ENCODE results near the gene SAMD14. TPM values are rescaled to one million over a fixed set of nuclear protein-coding genes. Genes with fewer than 3 reads are reported as not detected.

SAMD14 gene
- total and polyA plus RNA-seq, 2 experiments from 2014 or later = 0.70 to 4.7 TPM

- TF ChIP-seq EZH2 (IDR thresholded peaks at IDR 0.05; ENCODE audit: low read depth, unreplicated experiment) = no peak
- TF ChIP-seq, protein P1, sequence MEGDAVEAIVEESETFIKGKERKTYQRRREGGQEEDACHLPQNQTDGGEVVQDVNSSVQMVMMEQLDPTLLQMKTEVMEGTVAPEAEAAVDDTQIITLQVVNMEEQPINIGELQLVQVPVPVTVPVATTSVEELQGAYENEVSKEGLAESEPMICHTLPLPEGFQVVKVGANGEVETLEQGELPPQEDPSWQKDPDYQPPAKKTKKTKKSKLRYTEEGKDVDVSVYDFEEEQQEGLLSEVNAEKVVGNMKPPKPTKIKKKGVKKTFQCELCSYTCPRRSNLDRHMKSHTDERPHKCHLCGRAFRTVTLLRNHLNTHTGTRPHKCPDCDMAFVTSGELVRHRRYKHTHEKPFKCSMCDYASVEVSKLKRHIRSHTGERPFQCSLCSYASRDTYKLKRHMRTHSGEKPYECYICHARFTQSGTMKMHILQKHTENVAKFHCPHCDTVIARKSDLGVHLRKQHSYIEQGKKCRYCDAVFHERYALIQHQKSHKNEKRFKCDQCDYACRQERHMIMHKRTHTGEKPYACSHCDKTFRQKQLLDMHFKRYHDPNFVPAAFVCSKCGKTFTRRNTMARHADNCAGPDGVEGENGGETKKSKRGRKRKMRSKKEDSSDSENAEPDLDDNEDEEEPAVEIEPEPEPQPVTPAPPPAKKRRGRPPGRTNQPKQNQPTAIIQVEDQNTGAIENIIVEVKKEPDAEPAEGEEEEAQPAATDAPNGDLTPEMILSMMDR (conservative IDR thresholded peaks at IDR 0.05; ENCODE audit: low read depth in 2 of 2) = no peak
- no peak for TF ChIP-seq EZH2phosphoT487 (IDR thresholded peaks at IDR 0.05; ENCODE audit: unreplicated experiment)
- TF ChIP-seq CREB1 (CRISPR knock-in tag; IDR thresholded peaks at IDR 0.05; ENCODE audit: low read depth) = no peak
- no peak for TF ChIP-seq POLR2AphosphoS5 (IDR thresholded peaks at IDR 0.05; ENCODE audit: low read depth)
- TF ChIP-seq STAT1 (IDR thresholded peaks at IDR 0.05; ENCODE audit: unreplicated experiment) = no peak
Observed at GRCh38 chr17:50109207-50109606, 20.8 kb downstream of the SAMD14 start (continued).

DNA sequence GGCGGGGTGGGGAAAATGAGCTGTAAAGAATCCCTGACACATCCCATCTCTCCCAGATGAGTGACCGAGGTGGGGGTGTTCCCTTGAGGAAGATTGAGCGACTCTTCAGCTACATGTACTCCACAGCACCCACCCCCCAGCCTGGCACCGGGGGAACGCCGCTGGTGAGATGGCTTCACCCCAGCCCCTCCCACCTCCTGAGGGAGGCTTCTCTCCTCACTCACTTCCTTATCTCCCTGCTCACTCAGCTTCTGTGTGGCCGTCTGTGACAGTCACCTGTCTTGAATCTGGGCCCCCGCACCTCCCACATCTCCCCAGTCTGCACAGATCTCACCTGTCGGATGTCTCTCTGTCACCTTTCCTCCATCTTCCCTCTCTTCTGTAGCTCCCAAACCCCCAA is 21.4 kb downstream of the SAMD14 start:
- no peaks in the 10 kb centered on the region for H3K9me3 Mint-ChIP-seq
- DNase-seq (ENCODE audit: low spot score) (no peak), ATAC-seq (no peak)
- Histone ChIP-seq H3K4me2 (no peak overlapping the region), H3K9me2 (ENCODE audit: insufficient read depth) (no peaks in the 10 kb centered on the region), H3K79me2 (replicated peaks; ENCODE audit: insufficient read depth) (no peaks in the 10 kb centered on the region), H4K20me1 (replicated peaks; ENCODE audit: insufficient read depth) (no peaks in the 10 kb centered on the region), H3K27me3 (ENCODE audit: insufficient read depth) (no peaks in the 10 kb centered on the region; the same call in 1 of the 2 replicates), H2AFZ (no peak overlapping the region), H3K27ac (ENCODE audit: low read depth) (no peak overlapping the region), H3K36me3 (ENCODE audit: insufficient read depth) (no peaks in the 10 kb centered on the region), H3K4me3 (no peak overlapping the region), H3K4me1 (ENCODE audit: insufficient read depth) (peaks cover 5% of the 10 kb centered on the region; the same call in 1 of the 2 replicates), H3F3A (replicated peaks; ENCODE audit: low read depth) (no peaks in the 10 kb centered on the region)
- H3K4me3 Mint-ChIP-seq = no peak overlapping the region; the same call in 2 of the 3 replicates
- no peak overlapping the region for H3K27ac Mint-ChIP-seq
- no peaks in the 10 kb centered on the region; the same call in 1 of the 3 replicates for H3K36me3 Mint-ChIP-seq (ENCODE audit: low read depth)
- H3K27me3 Mint-ChIP-seq (ENCODE audit: insufficient read depth, low read depth, poor library complexity) = peaks cover 11% of the 10 kb centered on the region
- H3K4me1 Mint-ChIP-seq = no peaks in the 10 kb centered on the region; the same call in 1 of the 3 replicates
- TF ChIP-seq ZNF114 (CRISPR knock-in tag; IDR thresholded peaks at IDR 0.05) = no peak
- TF ChIP-seq ZNF462 (CRISPR knock-in tag; IDR thresholded peaks at IDR 0.05) = no peak
- no peak for TF ChIP-seq CREB1 (CRISPR knock-in tag; IDR thresholded peaks at IDR 0.05; ENCODE audit: low read depth)
- TF ChIP-seq NANOG (IDR thresholded peaks at IDR 0.05; ENCODE audit: borderline replicate concordance) = no peak
- no peak for TF ChIP-seq STAT1 (IDR thresholded peaks at IDR 0.05; ENCODE audit: unreplicated experiment)
- TF ChIP-seq, protein P1 (conservative IDR thresholded peaks at IDR 0.05; ENCODE audit: low read depth in 2 of 2) = no peak
- TF ChIP-seq JUNB (IDR thresholded peaks at IDR 0.05; ENCODE audit: unreplicated experiment) = no peak
- TF ChIP-seq, protein P2, sequence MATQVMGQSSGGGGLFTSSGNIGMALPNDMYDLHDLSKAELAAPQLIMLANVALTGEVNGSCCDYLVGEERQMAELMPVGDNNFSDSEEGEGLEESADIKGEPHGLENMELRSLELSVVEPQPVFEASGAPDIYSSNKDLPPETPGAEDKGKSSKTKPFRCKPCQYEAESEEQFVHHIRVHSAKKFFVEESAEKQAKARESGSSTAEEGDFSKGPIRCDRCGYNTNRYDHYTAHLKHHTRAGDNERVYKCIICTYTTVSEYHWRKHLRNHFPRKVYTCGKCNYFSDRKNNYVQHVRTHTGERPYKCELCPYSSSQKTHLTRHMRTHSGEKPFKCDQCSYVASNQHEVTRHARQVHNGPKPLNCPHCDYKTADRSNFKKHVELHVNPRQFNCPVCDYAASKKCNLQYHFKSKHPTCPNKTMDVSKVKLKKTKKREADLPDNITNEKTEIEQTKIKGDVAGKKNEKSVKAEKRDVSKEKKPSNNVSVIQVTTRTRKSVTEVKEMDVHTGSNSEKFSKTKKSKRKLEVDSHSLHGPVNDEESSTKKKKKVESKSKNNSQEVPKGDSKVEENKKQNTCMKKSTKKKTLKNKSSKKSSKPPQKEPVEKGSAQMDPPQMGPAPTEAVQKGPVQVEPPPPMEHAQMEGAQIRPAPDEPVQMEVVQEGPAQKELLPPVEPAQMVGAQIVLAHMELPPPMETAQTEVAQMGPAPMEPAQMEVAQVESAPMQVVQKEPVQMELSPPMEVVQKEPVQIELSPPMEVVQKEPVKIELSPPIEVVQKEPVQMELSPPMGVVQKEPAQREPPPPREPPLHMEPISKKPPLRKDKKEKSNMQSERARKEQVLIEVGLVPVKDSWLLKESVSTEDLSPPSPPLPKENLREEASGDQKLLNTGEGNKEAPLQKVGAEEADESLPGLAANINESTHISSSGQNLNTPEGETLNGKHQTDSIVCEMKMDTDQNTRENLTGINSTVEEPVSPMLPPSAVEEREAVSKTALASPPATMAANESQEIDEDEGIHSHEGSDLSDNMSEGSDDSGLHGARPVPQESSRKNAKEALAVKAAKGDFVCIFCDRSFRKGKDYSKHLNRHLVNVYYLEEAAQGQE (IDR thresholded peaks at IDR 0.05; ENCODE audit: unreplicated experiment) = no peak
- TF ChIP-seq ZNF331 (CRISPR knock-in tag; IDR thresholded peaks at IDR 0.05; ENCODE audit: low read depth) = no peak

All from GM23338 (cell line).